HG03095 (cell line): Measurements from ENCODE around the gene NOP53.
"Not testable (repeated sequence)": the region's sequence is repeated elsewhere in the genome, so short reads cannot be mapped to it uniquely, and the experiment has no call there.

Experiments used
- ATAC-seq: cut with Tn5 transposase; IDR thresholded peaks from one replicate; pipeline ENCODE4 v1.9.1; 2021; ENCODE audit warnings: moderate library complexity; ENCODE audit not compliant: unreplicated experiment

NOP53 gene

DNA sequence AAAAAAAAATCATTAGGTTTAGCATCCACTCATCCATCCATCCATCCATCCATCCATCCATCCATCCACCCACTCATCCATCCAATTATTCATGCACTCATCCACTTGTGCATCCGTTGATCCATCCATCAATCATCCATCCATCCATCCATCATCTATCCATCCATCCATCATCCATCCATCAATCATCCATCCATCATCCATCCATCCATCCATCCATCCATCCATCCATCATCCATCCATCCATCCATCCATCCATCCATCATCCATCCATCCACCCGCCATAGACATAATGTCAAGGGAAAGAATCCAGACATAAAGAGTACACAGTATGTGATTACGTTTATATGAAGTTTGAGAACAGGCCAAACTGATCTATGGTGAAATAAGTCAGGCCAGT, 24.2 kb downstream of the NOP53 start:
- no peak for ATAC-seq

DNA sequence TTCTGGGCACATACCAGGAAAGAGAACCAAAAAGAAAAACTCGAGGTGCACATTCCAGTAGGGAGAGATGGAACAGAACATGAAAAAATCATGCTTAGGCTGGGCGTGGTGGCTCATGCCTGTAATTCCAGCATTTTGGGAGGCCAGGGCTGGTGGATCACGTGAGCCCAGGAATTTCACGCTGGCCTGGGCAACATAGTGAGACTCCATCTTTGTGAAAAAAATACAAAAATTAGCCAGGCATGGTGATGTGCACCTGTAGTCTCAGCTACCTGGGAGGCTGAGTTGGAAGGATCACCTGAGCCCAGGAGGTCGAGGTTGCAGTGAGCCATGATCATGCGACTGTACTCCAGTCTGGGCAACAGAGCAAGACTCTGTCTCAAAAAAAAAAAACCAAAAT, 25.9 kb downstream of the NOP53 start:
- ATAC-seq = not testable (repeated sequence)

DNA sequence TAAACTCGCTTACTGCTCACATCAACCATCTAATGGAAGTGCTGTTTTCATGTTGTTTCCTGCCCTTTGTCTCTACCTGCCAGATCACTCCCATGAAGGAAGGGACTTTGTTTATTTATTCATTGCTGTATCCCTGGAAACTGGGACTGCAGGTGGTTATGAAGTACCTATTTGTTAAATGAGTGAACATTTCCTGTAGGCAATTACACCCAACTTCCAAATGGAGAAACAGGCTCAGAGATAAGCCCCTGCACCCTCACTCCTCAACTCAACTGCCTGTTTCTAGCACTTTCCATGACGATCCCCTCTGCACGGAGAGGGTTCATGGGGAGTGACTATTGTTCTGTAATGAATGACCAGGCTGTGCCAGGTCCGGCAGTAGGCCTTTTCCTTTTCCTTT, 31.2 kb downstream of the NOP53 start:
- no peak for ATAC-seq

DNA sequence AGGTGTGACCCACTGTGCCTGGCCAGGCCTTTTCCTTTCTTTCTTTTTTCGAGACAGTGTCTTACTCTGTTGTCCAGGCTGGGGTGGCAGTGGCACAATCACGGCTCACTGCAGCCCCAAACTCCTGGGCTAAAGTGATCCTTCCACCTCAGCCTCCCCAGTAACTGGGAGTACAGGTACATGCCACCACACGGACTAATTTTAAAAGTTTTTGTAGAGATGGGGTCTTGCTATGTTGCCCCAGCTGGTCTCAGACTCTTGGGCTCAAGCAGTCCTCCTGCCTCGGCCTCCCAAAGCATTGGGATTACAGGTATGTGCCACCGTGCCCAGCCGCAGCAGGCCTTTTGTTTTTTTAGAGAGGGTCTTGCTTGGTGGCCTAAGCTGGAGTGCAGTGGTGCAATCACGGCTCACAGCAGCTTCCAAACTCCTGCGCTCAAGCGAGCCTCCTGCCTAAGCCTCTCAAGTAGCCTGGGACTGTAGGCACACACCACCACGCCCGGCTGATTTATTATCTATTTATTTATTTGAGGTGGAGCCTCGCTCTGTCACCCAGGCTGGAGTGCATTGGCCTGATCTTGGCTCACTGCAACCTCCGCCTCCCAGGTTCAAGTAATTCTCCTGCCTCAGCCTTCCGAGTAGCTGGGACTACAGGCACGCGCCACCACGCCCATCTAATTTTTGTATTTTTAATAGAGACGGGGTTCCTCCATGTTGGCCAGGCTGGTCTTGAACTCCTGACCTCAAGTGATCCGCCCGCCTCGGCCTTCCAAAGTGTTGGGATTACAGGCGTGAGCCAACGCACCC, 32.1 kb downstream of the NOP53 start:
- not testable (repeated sequence) for ATAC-seq

DNA sequence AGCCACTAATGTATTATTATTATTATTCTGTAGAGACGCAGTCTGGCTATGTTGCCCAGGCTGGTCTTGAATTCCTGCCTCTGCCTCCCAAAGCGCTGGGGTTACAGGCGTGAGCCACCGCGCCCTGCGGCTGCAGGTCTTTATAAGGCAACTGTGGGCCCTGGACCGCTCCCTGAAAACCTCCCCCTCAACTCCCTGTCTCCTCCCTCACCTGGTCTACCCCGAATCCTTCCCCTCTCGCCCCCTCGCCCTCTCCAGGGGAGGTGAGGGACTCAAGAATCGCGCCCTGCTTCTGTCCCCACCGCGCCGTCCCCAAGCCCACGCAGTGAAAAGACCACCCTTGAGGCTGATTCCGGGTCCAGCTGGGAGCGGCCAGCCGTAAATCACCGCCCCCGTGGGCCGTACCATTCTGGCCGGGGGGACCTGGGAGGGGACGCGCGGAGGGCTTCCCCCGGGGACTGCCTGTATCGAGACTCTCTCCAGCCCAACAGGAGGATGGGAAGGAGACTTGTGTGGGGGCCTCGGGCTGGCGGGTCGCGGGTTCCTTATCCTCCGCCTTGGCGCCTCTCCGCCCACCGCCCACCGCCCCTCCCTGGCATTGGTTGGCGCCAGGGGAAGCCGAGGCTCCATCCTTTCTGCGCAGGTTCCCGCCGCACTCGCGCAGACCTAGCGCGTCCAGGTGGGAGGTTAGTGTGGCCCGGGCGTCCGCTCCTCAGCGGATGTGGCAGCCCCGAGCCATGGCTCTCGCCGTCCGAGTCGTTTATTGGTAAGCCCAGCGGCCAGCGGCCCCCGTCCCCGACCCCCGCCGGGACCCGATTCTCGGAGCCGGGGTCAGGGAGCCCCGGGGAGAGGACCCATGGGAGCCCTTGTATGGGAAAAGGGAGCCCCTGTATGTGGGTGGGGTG, 33.0 kb downstream of the NOP53 start, which contains the start of gene SELENOW:
Gene SELENOW (plus strand): TSS at position 655 of the 905 bp plus-strand sequence. CDS start 83 bp downstream, at position 738.
- ATAC-seq = peak; percentile 72

DNA sequence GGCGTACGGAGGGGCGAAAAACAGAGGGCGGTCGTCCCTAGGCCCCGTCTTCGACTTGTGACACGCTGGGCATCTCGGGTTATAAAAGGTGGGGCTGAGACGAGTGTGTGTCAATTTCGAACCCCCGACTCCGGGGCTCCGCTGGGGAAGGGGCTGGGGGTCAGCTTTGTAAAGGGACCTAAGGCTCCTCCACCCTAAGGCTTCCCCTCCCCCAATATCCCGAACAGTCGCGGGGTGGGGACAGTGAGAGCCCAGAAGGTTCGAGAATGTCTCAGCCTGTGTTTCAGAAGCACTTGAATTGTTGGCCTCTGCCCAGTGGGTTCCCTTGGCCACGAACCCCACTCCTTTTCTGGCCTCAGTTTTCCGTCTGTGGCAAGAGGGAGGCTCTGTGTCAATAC, 33.6 kb downstream of the NOP53 start:
- no peak for ATAC-seq

DNA sequence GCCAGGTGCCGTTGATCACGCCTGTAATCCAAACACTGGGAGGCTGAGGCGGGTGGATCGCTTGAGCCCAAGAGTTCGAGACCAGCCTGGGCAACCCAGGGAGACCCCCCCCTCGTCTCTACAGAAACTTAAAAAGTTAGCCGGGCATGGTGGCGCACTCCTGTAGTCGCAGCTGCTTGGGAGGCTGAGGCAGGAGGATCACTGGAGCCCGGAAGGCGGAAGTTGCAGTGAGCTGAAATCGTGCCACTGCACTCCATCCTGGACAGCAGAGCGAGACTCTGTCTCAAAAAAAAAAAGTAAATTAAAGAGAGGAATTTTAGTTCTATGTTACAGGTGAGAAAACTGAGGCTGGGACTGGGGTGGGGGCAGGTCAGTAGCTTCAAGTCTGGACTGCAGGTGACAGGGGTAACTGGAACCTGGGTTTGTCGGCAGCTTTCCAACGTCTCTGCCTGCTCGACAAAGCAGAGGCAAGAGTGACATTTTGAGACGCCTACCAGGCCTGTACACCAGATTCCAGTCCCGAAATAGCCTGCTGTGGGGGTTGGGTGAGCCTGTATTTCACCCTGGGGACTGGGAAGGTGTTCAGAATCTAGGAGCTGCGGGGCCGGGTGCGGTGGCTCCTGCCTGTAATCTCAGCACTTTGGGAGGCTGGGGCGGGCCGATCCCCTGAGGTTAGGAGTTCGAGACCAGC, 34.3 kb downstream of the NOP53 start:
- ATAC-seq = no peak

DNA sequence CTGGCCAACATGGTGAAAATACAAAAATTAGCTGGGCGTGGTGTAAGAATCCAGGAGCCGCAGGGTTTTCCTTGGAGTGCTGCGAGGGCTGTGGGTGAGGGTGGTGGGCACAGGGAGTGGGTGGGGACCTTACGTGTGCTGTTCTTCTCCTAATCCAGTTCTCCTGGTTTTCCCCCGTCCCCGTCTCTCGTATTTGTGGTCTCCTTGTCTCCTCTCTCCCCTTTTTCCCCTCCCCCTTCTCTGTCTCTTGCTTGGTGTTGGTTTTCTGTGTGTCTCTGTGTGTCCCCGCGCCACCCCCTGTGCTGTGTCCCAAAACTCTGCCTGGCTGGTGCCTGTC, 34.8 kb downstream of the NOP53 start:
- no peak for ATAC-seq

DNA sequence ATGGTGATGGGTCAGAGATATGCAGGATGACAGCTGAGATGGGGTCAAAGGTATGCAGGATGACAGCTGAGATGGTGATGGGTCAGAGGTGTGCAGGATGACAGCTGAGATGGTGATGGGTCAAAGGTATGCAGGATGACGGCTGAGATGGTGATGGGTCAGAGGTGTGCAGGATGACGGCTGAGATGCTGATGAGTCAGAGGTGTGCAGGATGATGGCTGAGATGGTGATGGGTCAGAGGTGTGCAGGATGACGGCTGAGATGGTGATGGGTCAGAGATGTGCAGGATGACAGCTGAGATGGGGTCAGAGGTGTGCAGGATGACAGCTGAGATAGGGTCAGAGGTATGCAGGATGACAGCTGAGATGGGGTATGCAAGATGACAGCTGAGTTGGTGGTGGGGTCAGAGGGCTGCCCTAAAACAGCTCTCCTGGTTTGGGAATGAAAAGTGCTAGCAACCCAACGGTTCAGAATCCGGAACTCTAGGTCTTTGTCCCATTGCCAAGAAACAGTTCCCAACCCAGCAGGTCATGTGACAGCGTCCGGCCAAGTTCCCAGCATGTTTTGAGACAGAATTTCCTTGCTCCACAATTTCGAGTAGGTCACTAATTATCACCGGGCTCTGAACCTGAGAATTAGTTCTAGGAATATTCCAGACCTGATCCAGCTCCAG, 36.4 kb downstream of the NOP53 start:
- no peak for ATAC-seq

DNA sequence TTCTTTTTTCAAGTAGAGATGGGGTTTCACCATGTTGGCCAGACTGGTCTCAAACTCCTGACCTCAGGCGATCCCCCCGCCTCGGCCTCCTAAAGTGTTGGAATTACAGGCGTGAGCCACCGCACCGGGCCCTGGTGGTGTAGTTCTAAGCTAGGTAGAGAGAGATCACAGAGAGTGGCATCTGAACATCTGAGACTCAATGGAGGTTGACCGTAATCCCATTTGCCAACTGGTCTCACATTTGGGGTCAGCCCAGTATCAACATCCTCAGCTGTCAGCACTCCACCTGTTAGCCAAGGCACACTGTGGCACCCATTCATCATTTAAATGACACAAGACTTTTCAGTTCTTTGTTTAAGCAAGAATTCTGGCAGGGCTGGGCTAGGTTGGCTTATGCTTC, 41.2 kb downstream of the NOP53 start:
- no peak for ATAC-seq

DNA sequence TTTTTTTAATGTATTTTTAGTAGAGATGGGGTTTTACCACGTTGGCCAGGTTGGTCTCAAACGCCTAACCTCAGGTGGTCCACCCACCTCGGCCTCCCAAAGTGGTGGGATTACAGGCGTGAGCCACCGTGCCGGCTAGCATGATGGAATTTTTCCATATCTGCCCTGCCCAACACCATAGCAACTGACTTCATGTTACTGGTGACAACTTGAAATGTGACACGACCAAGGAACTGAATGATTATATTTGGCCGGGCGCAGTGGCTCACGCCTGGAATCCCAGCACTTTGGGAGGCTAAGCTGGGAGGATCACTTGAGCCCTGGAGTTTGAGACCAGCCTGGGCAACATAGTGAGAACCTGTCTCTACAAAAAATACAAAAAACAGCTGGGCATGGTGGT, 42.0 kb downstream of the NOP53 start:
- not testable (repeated sequence) for ATAC-seq

DNA sequence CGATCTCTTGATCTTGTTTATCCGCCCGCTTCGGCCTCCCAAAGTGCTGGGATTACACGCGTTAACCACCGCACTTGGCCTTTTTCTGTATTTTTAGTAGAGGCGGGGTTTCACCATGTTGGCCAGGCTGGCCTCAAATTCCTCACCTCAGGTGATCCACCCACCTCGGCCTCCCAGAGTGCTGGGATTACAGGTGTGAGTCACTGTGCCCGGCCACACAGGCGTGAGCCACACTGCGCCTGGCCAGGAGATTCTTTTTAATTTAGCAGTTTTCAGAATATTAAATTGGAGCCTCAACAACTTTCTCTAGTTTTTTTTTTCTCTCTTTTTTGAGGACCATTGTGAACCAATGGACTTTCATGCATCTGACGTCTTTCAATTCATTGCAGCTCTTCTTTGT, 44.5 kb downstream of the NOP53 start:
- not testable (repeated sequence) for ATAC-seq

DNA sequence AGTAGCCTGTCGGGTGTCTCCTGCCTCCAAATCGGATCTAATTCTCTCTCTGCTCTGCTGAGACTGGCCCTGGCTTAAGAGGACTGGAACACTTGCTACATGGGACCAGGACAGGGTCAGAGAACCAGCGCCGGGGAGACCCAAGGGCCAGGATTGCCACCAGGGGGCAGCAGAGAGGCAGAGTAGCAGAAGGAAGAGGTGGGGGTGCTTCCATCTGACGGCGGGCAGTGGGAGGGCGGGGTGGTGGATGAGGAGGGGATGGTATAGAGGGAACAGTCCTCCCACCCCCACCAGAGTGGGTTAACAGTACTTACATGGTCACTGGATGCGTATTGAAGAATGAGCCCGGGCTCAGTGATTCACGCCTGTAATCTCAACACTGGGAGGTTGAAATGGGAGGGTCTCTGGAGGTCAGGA, 45.1 kb downstream of the NOP53 start:
- no peak for ATAC-seq

DNA sequence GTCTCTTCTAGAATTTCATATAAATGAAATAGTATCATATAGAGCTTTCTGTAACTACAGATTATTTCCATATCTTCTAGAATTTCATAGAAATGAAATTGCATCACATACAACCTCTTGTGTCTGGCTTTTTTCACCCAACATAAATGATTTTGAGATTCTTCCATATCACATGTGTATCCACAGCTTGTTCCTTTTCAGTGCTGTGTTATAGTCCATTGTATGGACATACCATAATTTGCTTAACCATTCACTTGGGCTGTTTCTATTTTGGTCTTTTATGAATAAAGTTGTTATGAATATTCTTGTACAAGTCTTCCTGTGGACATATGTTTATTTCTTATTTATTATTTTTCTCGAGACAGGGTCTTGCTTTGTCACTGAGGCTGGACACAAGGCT, 47.3 kb downstream of the NOP53 start:
- no peak for ATAC-seq

DNA sequence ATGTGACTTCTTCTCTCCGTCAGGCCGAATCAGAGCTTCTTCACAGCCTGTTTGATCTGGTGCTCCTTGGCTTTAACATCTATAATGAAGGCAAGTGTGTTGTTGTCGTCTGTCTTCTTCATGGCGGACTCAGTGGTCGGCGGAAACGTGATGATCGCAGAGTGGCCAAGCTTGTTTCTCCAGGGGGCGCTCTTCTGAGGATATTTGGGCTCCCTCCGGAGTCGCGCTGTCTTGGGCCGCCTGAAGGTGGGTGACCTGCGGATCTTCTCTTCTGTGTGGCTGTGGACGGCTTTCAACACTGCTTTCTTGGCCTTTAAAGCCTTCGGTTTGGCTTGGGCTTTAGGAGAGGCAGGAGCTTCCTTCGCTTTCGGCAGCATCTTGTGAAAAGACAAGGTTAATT, 49.2 kb downstream of the NOP53 start:
- ATAC-seq = no peak

DNA sequence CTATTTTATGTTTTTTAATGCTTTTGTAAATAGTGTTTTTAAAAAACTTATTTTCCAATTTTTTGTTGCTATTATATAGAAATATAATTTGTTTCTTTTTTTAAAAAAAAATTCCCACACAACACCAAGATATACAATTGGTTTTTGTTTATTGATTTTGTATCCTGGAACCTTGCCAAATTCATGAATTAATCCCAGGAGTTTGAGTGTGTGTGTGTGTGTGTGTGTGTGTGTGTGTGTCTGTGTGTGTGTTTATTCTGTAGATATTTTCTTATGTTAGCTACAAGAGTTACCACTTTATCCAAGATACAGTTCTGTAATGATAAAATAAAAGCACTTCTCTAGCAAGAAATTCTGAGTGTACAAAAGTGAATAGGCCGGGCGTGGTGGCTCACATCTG, 51.4 kb downstream of the NOP53 start:
- no peak for ATAC-seq

DNA sequence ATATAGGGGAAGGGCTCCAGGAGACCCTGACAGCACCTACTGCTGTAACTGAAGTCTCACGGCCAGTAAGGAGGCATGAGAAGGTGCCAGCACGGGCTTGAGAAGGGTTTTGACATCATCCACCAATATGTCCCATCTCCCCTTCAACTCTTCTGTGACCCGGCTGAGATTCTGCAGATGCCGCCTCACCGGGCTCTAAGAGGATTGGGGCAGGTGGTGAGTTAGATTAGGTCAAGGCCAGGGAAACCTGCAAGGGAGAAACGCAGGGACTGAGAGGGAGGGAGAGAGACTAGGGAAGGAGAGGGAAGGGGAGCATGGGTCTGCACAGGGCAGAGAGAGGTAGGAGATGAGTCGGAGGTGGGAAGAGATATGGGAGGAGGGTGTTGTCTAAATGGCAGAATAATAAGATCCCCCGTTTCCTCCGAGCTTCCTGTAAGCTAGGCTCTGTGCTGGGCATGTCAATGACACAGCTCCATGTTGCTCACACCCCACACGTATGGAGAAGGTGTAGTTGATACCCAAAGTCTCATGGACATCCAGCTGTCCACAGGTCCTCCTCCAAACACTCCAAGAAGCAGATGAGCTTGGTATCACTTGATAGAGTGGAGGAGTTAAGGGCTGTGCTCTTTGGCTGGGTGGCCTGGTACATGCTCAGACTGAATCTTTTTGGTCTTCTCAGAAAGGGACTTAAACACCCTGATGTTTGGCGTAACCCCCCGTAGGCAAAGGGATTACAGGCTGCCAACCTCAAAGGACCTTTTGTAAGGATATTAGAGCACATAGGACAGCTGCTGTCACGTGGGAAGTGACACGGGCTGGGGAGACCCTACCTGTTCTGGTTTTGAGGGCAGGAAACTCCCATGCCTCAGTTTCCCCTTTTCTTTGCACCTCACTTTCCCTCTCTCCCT, 52.9 kb downstream of the NOP53 start:
- ATAC-seq = no peak

DNA sequence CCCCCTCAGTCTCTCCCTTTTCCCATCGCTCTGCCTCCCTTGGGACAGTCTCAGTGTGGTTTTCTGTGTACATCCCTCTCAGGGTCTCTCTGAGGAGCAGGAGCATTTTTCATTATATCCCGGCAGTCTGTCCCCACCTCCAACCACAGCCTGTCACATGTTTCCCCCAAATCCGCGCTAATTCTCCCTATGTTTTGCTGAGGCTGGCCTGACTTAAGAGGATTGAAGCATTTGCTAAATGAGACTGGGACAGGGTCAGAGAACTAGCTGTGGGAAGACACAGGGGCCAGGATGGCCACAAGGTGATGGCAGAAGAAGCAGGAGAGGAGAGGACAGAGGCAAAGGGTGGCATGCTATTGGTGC, 53.5 kb downstream of the NOP53 start:
- ATAC-seq = no peak

DNA sequence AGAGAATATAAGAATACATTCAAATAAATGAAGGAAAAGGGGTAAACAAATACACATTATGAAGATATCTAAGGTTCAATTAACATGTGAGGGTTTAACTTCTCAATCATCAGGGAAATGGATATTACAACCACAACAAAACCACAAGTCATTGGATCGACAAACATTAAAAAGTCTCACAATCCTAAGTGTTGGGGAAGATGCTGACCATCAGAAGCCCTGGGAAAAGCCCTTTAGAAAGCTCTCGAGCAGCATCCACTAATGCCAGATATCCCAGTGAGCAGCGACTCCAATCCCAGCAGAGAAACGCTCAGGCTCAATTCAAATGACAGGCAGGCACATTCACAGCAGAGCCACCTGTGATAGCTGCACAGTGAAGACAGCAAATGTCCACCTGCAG, 55.9 kb downstream of the NOP53 start:
- ATAC-seq = no peak

DNA sequence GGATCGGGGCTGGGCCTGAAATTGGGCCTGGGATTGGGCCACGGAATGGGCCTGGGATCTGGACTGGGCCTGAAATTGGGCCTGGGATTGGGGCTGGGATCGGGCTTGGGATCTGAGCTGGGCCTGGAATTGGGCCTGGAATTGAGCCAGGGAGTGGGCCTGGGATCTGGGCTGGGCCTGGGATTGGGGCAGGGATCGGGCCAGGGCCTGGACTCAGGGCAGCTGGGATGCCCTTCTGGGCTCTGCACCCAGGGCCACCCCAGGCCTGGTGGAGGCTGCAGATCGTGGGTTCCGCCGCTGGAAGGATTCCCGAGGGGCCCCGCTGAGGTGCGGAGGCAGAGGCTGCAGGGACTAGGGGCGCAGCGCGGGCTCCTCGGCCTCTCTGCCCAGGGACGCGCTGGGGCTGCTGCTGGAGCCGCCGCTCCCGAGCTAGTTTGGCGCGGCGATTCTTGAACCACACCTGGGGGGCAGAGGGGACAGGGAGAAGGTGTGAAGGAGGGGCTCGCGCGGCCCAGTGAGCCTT, 57.2 kb downstream of the NOP53 start:
- ATAC-seq = no peak
